ENCODE data around the gene MAP4K4. TPM values are rescaled to one million over a fixed set of nuclear protein-coding genes. Genes with fewer than 3 reads are reported as not detected.

MAP4K4 gene
- polyA plus RNA-seq, 1 donor (not counting 4 experiments of a cell fraction or from before 2014, with no cell fraction given) = 84.1 TPM

GRCh38 chr2:101753720-101754490, 56.4 kb downstream of the MAP4K4 start:
- peaks cover 10% of the 10 kb centered on the region for H4K20me1 ChIP-seq (ENCODE audit: control insufficient read depth, extremely low read depth, insufficient read depth, low read length)
- no peak overlapping the region for H3K4me3 ChIP-seq (ENCODE audit: control insufficient read depth in 2 of 3, extremely low read depth in 1 of 3, insufficient read depth in 2 of 3, low read depth in 1 of 3, low read length in 3 of 3)
- H3K27me3 ChIP-seq (ENCODE audit: control insufficient read depth, extremely low read depth, insufficient read depth, low read length) = no peaks in the 10 kb centered on the region
- H3K9me3 ChIP-seq (ENCODE audit: control insufficient read depth, low read depth, low read length) = no peaks in the 10 kb centered on the region
- peaks cover 0 to 4% of the 10 kb centered on the region in 2 experiments for H3K36me3 ChIP-seq (ENCODE audit: control insufficient read depth in 2 of 2, extremely low read depth in 1 of 2, insufficient read depth in 2 of 2, low read length in 2 of 2)
- FAIRE-seq = no peak
- no peaks in the 10 kb centered on the region for H3K9me1 ChIP-seq (ENCODE audit: control insufficient read depth, extremely low read depth, insufficient read depth, low read length)
- peaks cover 83% of the 10 kb centered on the region for H3K79me2 ChIP-seq (ENCODE audit: control insufficient read depth, insufficient read depth, low read length)
- DNase-seq (ENCODE audit: low read depth, low spot score) = no peak
- TF ChIP-seq CTCF (optimal IDR thresholded peaks at IDR 0.05 in 1 of 3, IDR thresholded peaks at IDR 0.05 in 1 of 3, conservative IDR thresholded peaks at IDR 0.05 in 1 of 3; ENCODE audit: extremely low read depth in 1 of 3, insufficient read depth in 2 of 3, low read length in 3 of 3) (no peak), EZH2 (IDR thresholded peaks at IDR 0.05; ENCODE audit: low read length) (no peak)
- H3K4me2 ChIP-seq (ENCODE audit: control insufficient read depth, extremely low read depth, insufficient read depth, low read depth, low read length) = peak overlapping the region; percentile 14
- no peak overlapping the region for H2AFZ ChIP-seq (ENCODE audit: control insufficient read depth, low read length)
- dilution Hi-C loops (cut with MboI; ENCODE audit: extremely low pct_ligation_motif_present, low sequenced_read_pairs) = no loop called here
- peaks cover 44% of the 10 kb centered on the region for H3K4me1 ChIP-seq (ENCODE audit: control insufficient read depth, extremely low read depth, insufficient read depth, low read length)
- H3K27ac ChIP-seq (ENCODE audit: control insufficient read depth, insufficient read depth, low read length) = no peak overlapping the region
- H3K9ac ChIP-seq (ENCODE audit: control insufficient read depth, extremely low read depth, insufficient read depth, low read length) = no peak overlapping the region

- Histone ChIP-seq H4K20me1 (ENCODE audit: control insufficient read depth, extremely low read depth, insufficient read depth, low read length) (peaks cover 10% of the 10 kb centered on the region), H3K27me3 (ENCODE audit: control insufficient read depth, extremely low read depth, insufficient read depth, low read length) (no peaks in the 10 kb centered on the region), H3K27ac (ENCODE audit: control insufficient read depth, insufficient read depth, low read length) (no peak overlapping the region), H3K9ac (ENCODE audit: control insufficient read depth, extremely low read depth, insufficient read depth, low read length) (no peak overlapping the region), H3K9me3 (ENCODE audit: control insufficient read depth, low read depth, low read length) (no peaks in the 10 kb centered on the region), H3K79me2 (ENCODE audit: control insufficient read depth, insufficient read depth, low read length) (peaks cover 83% of the 10 kb centered on the region), H3K4me1 (ENCODE audit: control insufficient read depth, extremely low read depth, insufficient read depth, low read length) (peaks cover 44% of the 10 kb centered on the region), H3K4me3 (ENCODE audit: control insufficient read depth in 2 of 3, extremely low read depth in 1 of 3, insufficient read depth in 2 of 3, low read depth in 1 of 3, low read length in 3 of 3) (no peak overlapping the region), H2AFZ (ENCODE audit: control insufficient read depth, low read length) (no peak overlapping the region), H3K36me3 (ENCODE audit: control insufficient read depth in 2 of 2, extremely low read depth in 1 of 2, insufficient read depth in 2 of 2, low read length in 2 of 2) (peaks cover 0 to 4% of the 10 kb centered on the region in 2 experiments), H3K4me2 (ENCODE audit: control insufficient read depth, extremely low read depth, insufficient read depth, low read depth, low read length) (no peak overlapping the region), H3K9me1 (ENCODE audit: control insufficient read depth, extremely low read depth, insufficient read depth, low read length) (no peaks in the 10 kb centered on the region)
- dilution Hi-C loops (cut with MboI; ENCODE audit: extremely low pct_ligation_motif_present, low sequenced_read_pairs) = no loop called here
- FAIRE-seq (no peak), DNase-seq (ENCODE audit: low read depth, low spot score) (no peak)
- TF ChIP-seq CTCF (optimal IDR thresholded peaks at IDR 0.05 in 1 of 3, IDR thresholded peaks at IDR 0.05 in 1 of 3, conservative IDR thresholded peaks at IDR 0.05 in 1 of 3; ENCODE audit: extremely low read depth in 1 of 3, insufficient read depth in 2 of 3, low read length in 3 of 3) (no peak), EZH2 (IDR thresholded peaks at IDR 0.05; ENCODE audit: low read length) (no peak)
These were observed 57.1 kb downstream of the MAP4K4 start for GRCh38 chr2:101754618-101755017.
